GM18951 (cell line): Measurements from ENCODE around the gene RARG.
"Not testable (repeated sequence)": the region's sequence is repeated elsewhere in the genome, so short reads cannot be mapped to it uniquely, and the experiment has no call there.

Source experiments
- POLR2A ChIP-seq: IDR thresholded peaks from 4 replicates; pipeline ENCODE4 v1.6.1; 2011; ENCODE audit warnings: mild to moderate bottlenecking; ENCODE audit not compliant: insufficient read length, insufficient read depth; ENCODE audit errors: extremely low read depth
- in situ Hi-C: fragments of 300-500 bp; cut with MboI; formaldehyde crosslinking; loops from one replicate; pipeline ENCODE4 v1.12.0; 2022; ENCODE audit warnings: low sequenced_read_pairs, mixed read lengths, inconsistent platforms; ENCODE audit not compliant: unreplicated experiment

Gene RARG

DNA sequence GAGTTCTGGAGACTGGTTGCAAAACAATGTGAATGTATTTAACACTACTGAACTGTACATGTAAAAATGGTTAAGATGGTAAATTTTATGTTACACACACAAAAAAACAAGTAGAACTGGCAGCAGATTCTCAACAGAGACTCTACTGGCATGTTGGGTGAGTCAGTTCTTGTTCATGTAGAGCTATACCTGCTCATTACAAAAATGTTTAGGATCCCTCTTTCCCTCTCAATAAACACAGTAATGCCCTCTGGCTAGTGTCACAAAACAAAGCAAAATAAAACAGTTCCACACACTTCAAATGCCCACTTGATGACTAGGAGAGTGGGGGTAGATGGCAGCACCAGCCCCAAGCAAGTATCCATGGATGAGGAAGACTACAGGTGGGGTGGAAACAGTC, 65.2 kb downstream of the RARG start:
- TF ChIP-seq POLR2A: no peak
- in situ Hi-C loops: no loop called here

GRCh38 chr12:53163008-53163407, 69.0 kb downstream of the RARG start:
- in situ Hi-C loops: not testable (repeated sequence)

GRCh38 chr12:53161119-53161911, 70.7 kb downstream of the RARG start:
- TF ChIP-seq POLR2A: no peak
- in situ Hi-C loops: no loop called here

- no peak for TF ChIP-seq POLR2A
- in situ Hi-C loops: no loop called here
Observed at GRCh38 chr12:53160673-53161072, 71.3 kb downstream of the RARG start.
